NB4 (cell line): ENCODE measurements around the gene SELENOP.

Experiments used
- POLR2A ChIP-seq: IDR thresholded peaks from 2 replicates; pipeline ENCODE4 v1.6.1; 2011; ENCODE audit warnings: mild to moderate bottlenecking; ENCODE audit not compliant: insufficient read length; ENCODE audit errors: extremely low read depth
- TF ChIP-seq, protein P1 (sequence below): IDR thresholded peaks from one replicate; pipeline ENCODE4 v1.5.1; 2012; ENCODE audit warnings: low read depth, low read length

GRCh38 chr5:42751044-42751443 is 60.6 kb downstream of the SELENOP start:
- TF ChIP-seq POLR2A, result no peak
- TF ChIP-seq, protein P1, sequence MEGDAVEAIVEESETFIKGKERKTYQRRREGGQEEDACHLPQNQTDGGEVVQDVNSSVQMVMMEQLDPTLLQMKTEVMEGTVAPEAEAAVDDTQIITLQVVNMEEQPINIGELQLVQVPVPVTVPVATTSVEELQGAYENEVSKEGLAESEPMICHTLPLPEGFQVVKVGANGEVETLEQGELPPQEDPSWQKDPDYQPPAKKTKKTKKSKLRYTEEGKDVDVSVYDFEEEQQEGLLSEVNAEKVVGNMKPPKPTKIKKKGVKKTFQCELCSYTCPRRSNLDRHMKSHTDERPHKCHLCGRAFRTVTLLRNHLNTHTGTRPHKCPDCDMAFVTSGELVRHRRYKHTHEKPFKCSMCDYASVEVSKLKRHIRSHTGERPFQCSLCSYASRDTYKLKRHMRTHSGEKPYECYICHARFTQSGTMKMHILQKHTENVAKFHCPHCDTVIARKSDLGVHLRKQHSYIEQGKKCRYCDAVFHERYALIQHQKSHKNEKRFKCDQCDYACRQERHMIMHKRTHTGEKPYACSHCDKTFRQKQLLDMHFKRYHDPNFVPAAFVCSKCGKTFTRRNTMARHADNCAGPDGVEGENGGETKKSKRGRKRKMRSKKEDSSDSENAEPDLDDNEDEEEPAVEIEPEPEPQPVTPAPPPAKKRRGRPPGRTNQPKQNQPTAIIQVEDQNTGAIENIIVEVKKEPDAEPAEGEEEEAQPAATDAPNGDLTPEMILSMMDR, result no peak
